Tibial nerve (tissue), 4 donors: Measurements from ENCODE around the gene RBBP8. TPM values are rescaled to one million over a fixed set of nuclear protein-coding genes. Genes with fewer than 3 reads are reported as not detected.

Source experiments
- DNase-seq, 2 donors: peaks; one replicate each; pipeline ENCODE4 v3.0.0-alpha.2; 2019; ENCODE audit warnings: low spot score in 2 of 2
- H3K27ac ChIP-seq, 4 donors: fragments of 200-600 bp; sonication (generic) in 3 of 4; one replicate each; pipeline ENCODE4 v1.5.1; 2017 to 2019; ENCODE audit warnings: mild to moderate bottlenecking in 1 of 4
- H3K27me3 ChIP-seq, 2 donors: fragments of 200-600 bp; sonication (generic) in 1 of 2; one replicate each; pipeline versions ENCODE4 v1.5.1 to v1.6.0; 2017 to 2019
- H3K36me3 ChIP-seq, 3 donors: fragments of 200-600 bp; sonication (generic); one replicate each; pipeline ENCODE4 v1.5.1; 2018 to 2019
- H3K4me1 ChIP-seq, 4 donors: fragments of 200-600 bp; sonication (generic) in 3 of 4; one replicate each; pipeline ENCODE4 v1.5.1; 2017 to 2019
- H3K4me3 ChIP-seq, 4 donors: fragments of 200-600 bp; sonication (generic) in 3 of 4; one replicate each; pipeline ENCODE4 v1.5.1; 2017 to 2019; ENCODE audit warnings: mild to moderate bottlenecking in 1 of 4, moderate library complexity in 1 of 4
- H3K9me3 ChIP-seq, 4 donors: fragments of 200-600 bp; sonication (generic) in 3 of 4; one replicate each; pipeline ENCODE4 v1.5.1; 2017 to 2019
- CTCF ChIP-seq, 5 experiments: fragments of 200-600 bp in 3 of 5; fragments of 450-650 bp in 2 of 5; sonication (generic) in 3 of 5; IDR thresholded peaks; one replicate each; pipeline ENCODE4 v1.5.1; 2016 to 2019; ENCODE audit warnings: antibody characterized with exemption in 5 of 5, mild to moderate bottlenecking in 3 of 5, moderate library complexity in 2 of 5
- EP300 ChIP-seq, 2 donors: sonication (generic); formaldehyde crosslinking; IDR thresholded peaks; one replicate each; pipeline ENCODE4 v1.6.1; 2017; ENCODE audit warnings: antibody characterized with exemption in 2 of 2, mild to moderate bottlenecking in 1 of 2
- POLR2A ChIP-seq, 2 donors: fragments of 450-650 bp; IDR thresholded peaks; one replicate each; pipeline ENCODE4 v1.6.1; 2017; ENCODE audit warnings: antibody characterized with exemption in 2 of 2, mild to moderate bottlenecking in 2 of 2, moderate library complexity in 2 of 2
- WGBS, 2 donors: methylation state at CpG; one replicate each; pipeline ENCODE4 v1.1.5; 2018; 5-methylcytosine and 5-hydroxymethylcytosine counted together
- total RNA-seq, 4 donors: library from RNA; depleted of rRNA; stranded (reverse); fragments of >200 nt; gene quantifications; one replicate each; pipeline ENCODE4 v1.1.0, GENCODE V29; 2016

The RBBP8 gene
- total RNA-seq, 4 donors from 2014 or later = 8.3 to 43.8 (median 13.5) TPM

- no peak for DNase-seq
- TF ChIP-seq POLR2A (IDR thresholded peaks at IDR 0.05) (no peak), EP300 (IDR thresholded peaks at IDR 0.05) (no peak), CTCF (IDR thresholded peaks at IDR 0.05) (no peak)
- Histone ChIP-seq H3K9me3 (no peaks in the 10 kb centered on the region), H3K36me3 (no peaks in the 10 kb centered on the region), H3K4me3 (no peak overlapping the region), H3K4me1 (peaks cover 0 to 12% (median 0%) of the 10 kb centered on the region in 4 donors), H3K27me3 (no peaks in the 10 kb centered on the region), H3K27ac (no peak overlapping the region)
- WGBS, 2 donors = 88 to 91% methylated on average over 4 of the region's 4 CpGs
Observed at GRCh38 chr18:23056315-23056714, 123.2 kb downstream of the RBBP8 start.

GRCh38 chr18:23057096-23057495 is 124.0 kb downstream of the RBBP8 start:
- Histone ChIP-seq H3K27ac (no peak overlapping the region), H3K27me3 (no peaks in the 10 kb centered on the region), H3K4me1 (peaks cover 0 to 12% (median 0%) of the 10 kb centered on the region in 4 donors), H3K4me3 (no peak overlapping the region), H3K9me3 (no peaks in the 10 kb centered on the region), H3K36me3 (no peaks in the 10 kb centered on the region)
- TF ChIP-seq CTCF (IDR thresholded peaks at IDR 0.05) (no peak), EP300 (IDR thresholded peaks at IDR 0.05) (no peak), POLR2A (IDR thresholded peaks at IDR 0.05) (no peak)
- DNase-seq = no peak
- WGBS, 2 donors = 60 to 67% methylated on average over 2 of the region's 2 CpGs

GRCh38 chr18:23058746-23059415 is 125.8 kb downstream of the RBBP8 start:
- TF ChIP-seq CTCF (IDR thresholded peaks at IDR 0.05) (no peak), EP300 (IDR thresholded peaks at IDR 0.05) (no peak), POLR2A (IDR thresholded peaks at IDR 0.05) (no peak)
- H3K27me3 ChIP-seq = no peaks in the 10 kb centered on the region
- DNase-seq = no peak
- 55 to 56% methylated on average over 7 of the region's 7 CpGs for WGBS, 2 donors
- no peaks in the 10 kb centered on the region for H3K9me3 ChIP-seq
- H3K4me3 ChIP-seq = no peak overlapping the region
- H3K27ac ChIP-seq = no peak overlapping the region
- H3K36me3 ChIP-seq = no peaks in the 10 kb centered on the region
- peaks cover 0 to 7% (median 0%) of the 10 kb centered on the region in 4 donors for H3K4me1 ChIP-seq

GRCh38 chr18:23059541-23060465 is 126.7 kb downstream of the RBBP8 start:
- Histone ChIP-seq H3K36me3 (no peaks in the 10 kb centered on the region), H3K27ac (no peak overlapping the region), H3K9me3 (no peaks in the 10 kb centered on the region), H3K27me3 (no peaks in the 10 kb centered on the region), H3K4me1 (no peaks in the 10 kb centered on the region), H3K4me3 (no peak overlapping the region)
- DNase-seq = no peak
- TF ChIP-seq POLR2A (IDR thresholded peaks at IDR 0.05) (no peak), EP300 (IDR thresholded peaks at IDR 0.05) (no peak), CTCF (IDR thresholded peaks at IDR 0.05) (no peak)
- 67 to 73% methylated on average over 9 of the region's 9 CpGs for WGBS, 2 donors

- no peak for DNase-seq
- WGBS, 2 donors = 68 to 82% methylated on average over 1 of the region's 1 CpG
- H3K36me3 ChIP-seq = no peaks in the 10 kb centered on the region
- no peaks in the 10 kb centered on the region for H3K4me1 ChIP-seq
- TF ChIP-seq EP300 (IDR thresholded peaks at IDR 0.05) (no peak), CTCF (IDR thresholded peaks at IDR 0.05) (no peak), POLR2A (IDR thresholded peaks at IDR 0.05) (no peak)
- H3K4me3 ChIP-seq = no peak overlapping the region
- H3K27me3 ChIP-seq = no peaks in the 10 kb centered on the region
- no peak overlapping the region for H3K27ac ChIP-seq
- H3K9me3 ChIP-seq = no peaks in the 10 kb centered on the region
Observed at GRCh38 chr18:23062011-23062410, 128.9 kb downstream of the RBBP8 start.
